OCI-LY7 (cell line): Measurements from ENCODE around the gene CNTLN. TPM values are rescaled to one million over a fixed set of nuclear protein-coding genes. Genes with fewer than 3 reads are reported as not detected.
"Not testable (repeated sequence)": the region's sequence is repeated elsewhere in the genome, so short reads cannot be mapped to it uniquely, and the experiment has no call there.

ENCODE experiments used
- BruUV-seq: library from RNA; stranded (reverse); fragments of 400-500 nt; replicated peaks from 2 replicates; lab custom pipeline; 2021; lab: Mats Ljungman, UMichigan
- CTCF ChIA-PET: fragments of 300-600 bp; sonication (Branson Sonifier 250); formaldehyde crosslinking; loops from one replicate; lab custom pipeline; 2022; ENCODE audit warnings: antibody characterized with exemption; ENCODE audit not compliant: unreplicated experiment; lab: Charles Lee
- POLR2A ChIA-PET: fragments of 300-600 bp; sonication (Branson Sonifier 250); formaldehyde crosslinking; loops from one replicate; lab custom pipeline; 2022; ENCODE audit warnings: antibody characterized with exemption; lab: Charles Lee
- DNase-seq: peaks from one replicate; pipeline ENCODE4 v3.0.0-alpha.2; 2015; ENCODE audit warnings: low spot score
- H2AFZ ChIP-seq: fragments of 200-600 bp; sonication (generic), shearing (Covaris generic); 2 replicates; pipeline ENCODE4 v1.6.1; 2014; ENCODE audit warnings: mild to moderate bottlenecking, antibody characterized with exemption, low read length, moderate library complexity
- H3K27ac ChIP-seq: fragments of 200-600 bp; sonication (generic); 2 replicates; pipeline ENCODE4 v1.5.1; 2014; ENCODE audit warnings: mixed run types, low read depth, mild to moderate bottlenecking, moderate library complexity, low read length, inconsistent platforms; ENCODE audit not compliant: poor library complexity, severe bottlenecking
- H3K36me3 ChIP-seq: fragments of 200-600 bp; sonication (generic); 2 replicates; pipeline ENCODE4 v1.6.1; 2014; ENCODE audit warnings: mild to moderate bottlenecking, antibody characterized with exemption, low read length, moderate library complexity, mixed read lengths; ENCODE audit not compliant: insufficient read depth
- H3K4me1 ChIP-seq: fragments of 200-600 bp; sonication (generic); 2 replicates; pipeline ENCODE4 v1.5.1; 2014; ENCODE audit warnings: mild to moderate bottlenecking, low read length; ENCODE audit not compliant: insufficient read depth, poor library complexity, severe bottlenecking
- H3K4me2 ChIP-seq: fragments of 200-600 bp; sonication (generic); 2 replicates; pipeline ENCODE4 v1.6.1; 2014; ENCODE audit warnings: mild to moderate bottlenecking, low read length
- H3K4me3 ChIP-seq: fragments of 200-600 bp; sonication (generic); 2 replicates; pipeline ENCODE4 v1.5.1; 2014; ENCODE audit warnings: mild to moderate bottlenecking, low read depth, low read length; ENCODE audit not compliant: poor library complexity, severe bottlenecking
- H3K79me2 ChIP-seq: fragments of 200-600 bp; sonication (generic); 2 replicates; pipeline ENCODE4 v1.6.1; 2016; ENCODE audit warnings: low read depth, mild to moderate bottlenecking, low read length, moderate library complexity, mixed read lengths; ENCODE audit not compliant: insufficient read depth
- H3K9me2 ChIP-seq: fragments of 200-600 bp; sonication (generic); 2 replicates; pipeline ENCODE4 v1.6.1; 2016; ENCODE audit warnings: mild to moderate bottlenecking, low read length, mixed read lengths; ENCODE audit not compliant: insufficient read depth
- H3K9me3 ChIP-seq: fragments of 200-600 bp; sonication (generic); 2 replicates; pipeline ENCODE4 v1.6.1; 2014; ENCODE audit warnings: mild to moderate bottlenecking, mixed run types, low read length, mixed read lengths
- H4K20me1 ChIP-seq: fragments of 200-600 bp; sonication (generic); 2 replicates; pipeline ENCODE4 v1.6.1; 2014; ENCODE audit warnings: mild to moderate bottlenecking, antibody characterized with exemption, low read length, moderate library complexity, mixed read lengths; ENCODE audit not compliant: insufficient read depth
- CTCF ChIP-seq: fragments of 200-600 bp; sonication (generic); conservative IDR thresholded peaks from 2 replicates; pipeline ENCODE4 v1.5.1; 2014; ENCODE audit warnings: mild to moderate bottlenecking, antibody characterized with exemption, low read length, moderate library complexity, mixed read lengths
- EZH2phosphoT487 ChIP-seq: fragments of 200-600 bp; sonication (generic); IDR thresholded peaks from 2 replicates; pipeline ENCODE4 v1.6.1; 2018; ENCODE audit warnings: low read depth, borderline replicate concordance, mild to moderate bottlenecking, mixed run types, antibody characterized with exemption, low read length, moderate library complexity, mixed read lengths
- intact Hi-C: fragments of 100-400 bp; cut with micrococcal nuclease; formaldehyde crosslinking; loops from one replicate; pipeline ENCODE4 v1.10.0; 2022; ENCODE audit not compliant: unreplicated experiment
- total RNA-seq, 2 experiments: library from RNA; depleted of rRNA in 1 of 2; stranded (reverse); fragments of >200 nt in 1 of 2; shearing (Covaris generic) in 1 of 2; gene quantifications; 2 replicates each; pipeline ENCODE4 v1.2.3, GENCODE V29; 2014 to 2022

CNTLN gene
- total RNA-seq, 2 experiments from 2014 or later: not detected

GRCh38 chr9:17349831-17350230, 215.0 kb downstream of the CNTLN start:
- no peak for DNase-seq
- H4K20me1 ChIP-seq: no peaks in the 10 kb centered on the region
- no peak for TF ChIP-seq EZH2phosphoT487
- TF ChIP-seq CTCF: no peak
- H3K36me3 ChIP-seq: no peaks in the 10 kb centered on the region
- no peaks in the 10 kb centered on the region for H3K79me2 ChIP-seq
- H3K4me1 ChIP-seq: no peaks in the 10 kb centered on the region
- H3K9me2 ChIP-seq: no peaks in the 10 kb centered on the region
- intact Hi-C loops: no loop called here
- ChIA-PET CTCF (no interaction called here), POLR2A (interaction anchor here (0.7 kb wide), 1 partner anchor 13 kb away, joined by 3 read pairs; no protein-coding TSS in a partner anchor)
- no peak overlapping the region for H2AFZ ChIP-seq
- no peak overlapping the region for H3K27ac ChIP-seq
- no peak overlapping the region for H3K4me2 ChIP-seq
- H3K9me3 ChIP-seq: no peaks in the 10 kb centered on the region
- BruUV-seq: no TSS peak
- H3K4me3 ChIP-seq: no peak overlapping the region

GRCh38 chr9:17354006-17354405, 219.2 kb downstream of the CNTLN start:
- H3K4me2 ChIP-seq, CTCF ChIA-PET, H3K9me2 ChIP-seq, H3K27ac ChIP-seq, BruUV-seq, DNase-seq, POLR2A ChIA-PET, H3K9me3 ChIP-seq, H3K79me2 ChIP-seq, H3K4me3 ChIP-seq, H2AFZ ChIP-seq, H3K4me1 ChIP-seq, H4K20me1 ChIP-seq, H3K36me3 ChIP-seq, intact Hi-C loops: not testable (repeated sequence)

GRCh38 chr9:17361378-17361777, 226.5 kb downstream of the CNTLN start:
- Histone ChIP-seq H3K9me2 (no peaks in the 10 kb centered on the region), H3K36me3 (no peaks in the 10 kb centered on the region), H3K4me2 (no peak overlapping the region), H3K4me3 (no peak overlapping the region), H3K4me1 (no peaks in the 10 kb centered on the region), H3K79me2 (no peaks in the 10 kb centered on the region), H3K9me3 (no peaks in the 10 kb centered on the region), H4K20me1 (no peaks in the 10 kb centered on the region), H2AFZ (no peak overlapping the region), H3K27ac (no peak overlapping the region)
- intact Hi-C loops: no loop called here
- POLR2A ChIA-PET: no interaction called here
- TF ChIP-seq EZH2phosphoT487 (no peak), CTCF (no peak)
- CTCF ChIA-PET: no interaction called here
- DNase-seq: no peak
- BruUV-seq: no TSS peak
